ENCODE data around the gene AFG1L.
A peak's percentile ranks its signal among the peaks of the same experiment; 100 is the strongest.
"Not testable (repeated sequence)": the region's sequence is repeated elsewhere in the genome, so short reads cannot be mapped to it uniquely, and the experiment has no call there.

AFG1L gene

GRCh38 chr6:108526739-108527174, 231.9 kb downstream of the AFG1L start:
- DNase-seq, result peak; percentile 35

GRCh38 chr6:108528878-108529277, 234.0 kb downstream of the AFG1L start:
- no peak for DNase-seq

GRCh38 chr6:108531332-108531731, 236.5 kb downstream of the AFG1L start:
- no peak for DNase-seq

DNA sequence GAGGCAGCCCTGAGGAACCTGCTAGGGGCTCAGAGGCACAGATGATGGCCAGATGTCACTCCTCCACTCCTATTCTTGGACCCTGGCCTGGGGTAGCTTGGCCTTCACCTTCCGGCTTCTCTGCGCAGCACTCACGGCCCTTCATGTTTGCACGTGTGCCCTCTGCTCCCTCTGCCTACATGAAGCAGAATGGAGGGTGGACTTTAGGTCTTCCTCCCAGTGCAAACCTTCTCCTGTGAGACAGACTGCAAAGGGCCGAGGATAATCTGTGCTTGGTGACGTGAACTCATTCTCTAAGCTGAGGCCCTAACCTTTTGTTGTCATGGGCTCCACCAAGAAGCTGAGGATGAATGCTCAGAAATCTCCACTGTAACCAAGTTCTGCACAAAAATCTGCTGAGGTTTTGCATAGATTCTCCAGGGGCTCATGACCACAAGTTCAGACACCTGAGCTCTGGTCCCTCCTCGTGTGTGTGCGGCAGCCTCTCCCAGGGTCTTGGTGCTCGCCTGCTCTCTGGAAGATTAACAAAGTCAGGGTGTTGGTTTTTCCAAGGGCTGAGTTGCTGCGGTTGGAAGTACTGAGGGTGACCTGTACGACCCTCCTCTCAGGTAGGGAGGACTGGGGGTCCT, 240.4 kb downstream of the AFG1L start:
- DNase-seq, result no peak

DNA sequence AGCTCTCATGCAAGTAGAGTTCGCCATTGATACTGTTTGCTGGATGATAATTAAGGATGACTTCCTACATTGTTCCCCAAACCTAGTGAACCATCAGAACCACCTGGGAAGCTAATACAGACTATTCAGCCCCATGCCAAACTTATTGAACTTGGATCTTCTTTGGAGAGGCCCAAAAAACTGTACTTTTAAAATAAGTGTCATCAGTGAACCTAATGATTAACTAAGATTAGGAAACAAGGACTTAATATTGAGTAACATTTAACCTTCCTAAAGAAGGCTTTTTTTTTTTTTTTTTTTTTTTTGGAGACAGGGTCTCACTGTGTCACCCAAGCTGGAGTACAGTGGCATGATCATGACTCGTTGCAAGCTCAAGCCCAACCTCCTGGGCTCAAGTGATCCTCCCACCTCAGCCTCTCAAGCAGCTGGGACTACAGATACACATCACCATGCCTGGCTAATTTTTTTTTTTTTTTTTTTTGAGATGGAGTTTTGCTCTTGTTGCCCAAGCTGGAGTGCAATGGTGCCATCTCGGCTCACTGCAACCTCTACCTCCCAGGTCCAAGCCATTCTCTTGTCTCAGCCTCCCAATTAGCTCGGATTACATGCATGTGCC, 241.2 kb downstream of the AFG1L start:
- not testable (repeated sequence) for DNase-seq

DNA sequence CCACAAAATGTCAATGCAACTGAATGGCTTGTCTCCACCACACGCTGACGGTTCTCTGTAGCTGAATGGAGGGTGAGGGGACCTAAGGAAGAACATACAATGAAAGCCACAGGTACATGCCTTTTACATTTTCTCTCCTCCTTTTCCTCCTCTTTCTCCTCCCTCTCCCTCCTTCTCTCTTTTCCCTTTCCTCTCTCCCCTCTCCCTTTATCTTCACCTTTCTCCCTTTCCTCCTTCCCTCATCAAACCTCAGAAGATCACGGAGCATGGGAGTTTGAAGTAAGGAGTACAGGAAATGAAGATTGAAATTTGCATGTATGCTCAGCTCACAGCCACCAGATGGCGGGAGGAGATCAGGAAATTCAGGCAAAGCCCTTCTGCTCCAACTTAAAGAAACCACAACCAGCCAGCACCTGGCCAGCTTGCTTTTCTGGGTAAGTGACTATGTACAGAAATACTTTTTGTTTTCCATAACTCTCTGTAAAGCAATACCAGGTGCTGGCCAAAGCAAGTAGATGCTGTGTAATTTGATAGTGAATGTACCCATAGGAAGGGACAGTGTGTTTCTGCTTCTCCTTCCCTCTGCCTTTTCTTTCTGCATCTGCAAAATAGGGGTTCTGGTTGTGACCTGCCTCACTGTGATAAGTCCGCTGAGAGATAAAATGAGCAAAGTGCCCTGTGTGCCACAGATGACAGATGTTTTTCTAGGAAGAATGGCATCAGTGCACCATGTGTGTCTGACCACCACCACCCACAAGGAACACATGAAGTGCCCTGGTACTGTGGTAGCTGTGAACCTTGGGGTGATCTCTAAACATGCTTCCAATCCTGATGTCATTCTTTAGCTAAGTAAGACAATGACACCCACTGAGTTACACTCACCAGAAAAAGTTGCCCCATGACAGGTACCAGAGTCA, 247.2 kb downstream of the AFG1L start:
- peak; percentile 70 for DNase-seq

DNA sequence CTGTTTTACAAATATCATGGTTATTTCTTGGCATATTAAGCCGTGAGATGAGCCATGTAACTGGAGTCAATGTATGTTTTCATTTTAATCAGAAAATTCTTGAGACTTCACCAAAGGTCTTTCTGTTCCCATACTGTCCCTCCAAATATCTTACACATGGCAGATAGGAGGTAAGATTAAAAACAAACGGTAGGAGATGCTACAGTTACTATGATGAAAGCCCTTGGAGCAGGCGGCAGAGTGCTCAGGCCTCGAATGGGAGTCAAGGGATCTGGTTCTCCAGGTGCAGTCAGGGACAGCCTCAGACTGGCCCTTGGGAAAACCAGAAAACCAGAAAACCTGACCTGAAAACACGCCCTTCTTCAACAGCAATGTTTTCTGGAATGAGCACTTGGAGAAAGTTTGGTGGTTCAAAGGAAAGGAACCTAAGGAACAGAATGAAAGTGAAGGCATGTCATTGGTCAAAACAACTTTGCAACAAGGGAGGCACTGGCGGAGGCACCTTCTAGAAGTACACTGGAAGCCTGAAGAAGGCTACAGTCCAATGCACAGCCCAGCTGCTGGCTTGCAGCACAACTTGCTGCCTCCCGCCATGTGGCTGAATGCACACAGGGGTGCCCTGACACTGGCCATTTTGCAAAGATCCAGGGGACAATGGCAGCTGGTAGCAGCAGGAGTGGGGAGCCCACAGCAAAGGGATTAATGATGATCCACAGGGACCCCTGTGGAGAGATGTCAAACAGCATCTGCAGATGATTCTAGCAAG, 248.5 kb downstream of the AFG1L start:
- DNase-seq, result no peak

DNA sequence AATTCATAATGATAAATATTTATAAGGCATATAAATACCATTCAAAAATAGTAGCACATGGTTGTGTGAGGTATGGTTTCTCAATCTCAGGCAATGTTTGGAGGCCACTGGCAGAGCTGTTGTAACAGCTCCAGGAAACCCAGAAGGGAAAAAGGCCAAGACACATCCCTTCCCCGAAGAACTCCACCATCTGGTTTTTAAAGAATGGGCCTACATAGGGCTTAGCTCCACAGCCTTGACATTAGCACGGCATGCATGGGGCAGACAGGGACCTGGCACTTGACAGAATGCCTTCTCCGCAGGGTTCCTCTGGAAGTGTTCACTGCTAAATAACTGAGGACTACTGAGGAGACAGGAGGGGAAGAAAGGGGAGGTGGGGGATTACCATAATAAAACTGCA, 249.8 kb downstream of the AFG1L start:
- DNase-seq, result no peak

DNA sequence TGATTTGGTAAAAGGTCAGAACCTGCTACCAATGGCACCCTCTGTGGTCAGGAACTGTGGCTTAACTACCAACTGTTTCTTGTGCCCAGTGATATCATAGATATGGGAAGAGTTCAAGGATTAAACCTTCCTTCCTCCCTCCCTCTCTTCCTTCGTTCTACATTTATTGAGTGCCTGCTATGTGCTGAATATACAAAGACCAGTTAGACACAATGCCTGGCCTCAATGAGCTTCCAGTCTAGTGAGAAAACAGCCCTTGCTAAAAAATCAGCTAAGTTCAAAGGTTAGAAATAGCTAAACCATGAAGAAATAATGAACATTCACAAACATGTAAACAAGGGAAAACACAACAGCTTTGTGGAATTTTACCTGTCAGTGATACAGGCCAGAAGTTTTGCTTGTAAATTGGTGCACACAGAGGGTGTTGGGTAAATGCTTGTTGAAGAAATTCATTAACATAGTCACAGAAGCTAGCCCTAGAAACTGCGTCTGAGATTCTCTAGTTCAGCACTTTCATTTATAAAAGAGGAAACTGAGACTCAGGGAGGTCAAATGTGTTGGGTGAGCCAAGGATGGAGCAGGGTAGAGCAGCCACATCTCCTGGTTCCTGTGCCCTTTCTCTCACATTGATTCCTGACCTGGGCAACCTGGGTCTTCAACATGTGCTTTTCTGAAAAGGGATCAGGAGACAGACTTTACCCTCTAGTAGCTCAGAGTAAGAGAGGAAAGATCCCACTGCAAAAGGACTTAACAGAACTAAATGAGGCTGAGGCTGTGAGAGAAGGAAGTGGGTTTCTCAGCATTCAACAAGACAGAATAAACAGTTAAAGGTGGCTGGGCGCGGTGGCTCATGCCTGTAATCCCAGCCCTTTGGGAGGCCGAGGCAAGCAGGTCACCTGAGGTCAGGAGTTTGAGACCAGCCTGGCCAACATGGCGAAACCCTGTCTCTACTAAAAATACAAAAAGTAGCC, 251.5 kb downstream of the AFG1L start:
- DNase-seq, result no peak

DNA sequence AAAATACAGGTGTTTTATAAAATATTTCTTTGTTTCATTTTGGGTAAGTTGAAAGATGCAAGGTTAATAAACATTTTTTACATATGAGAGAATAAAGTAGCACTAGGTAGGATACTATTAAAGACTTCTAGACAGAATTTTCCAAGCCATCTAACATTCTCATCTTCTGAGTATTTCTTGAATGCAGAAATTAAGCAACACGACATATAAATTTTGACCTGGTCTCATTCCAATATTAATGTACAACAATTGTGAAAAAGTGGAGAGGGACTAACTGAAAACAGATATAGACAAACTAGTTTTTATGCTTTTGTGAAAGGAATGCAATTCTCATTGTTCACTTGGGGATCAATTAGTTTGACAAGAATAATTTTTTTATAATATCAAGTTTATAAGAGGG, 254.4 kb downstream of the AFG1L start:
- no peak for DNase-seq

- no peak for DNase-seq
Observed at GRCh38 chr6:108549741-108550140, 254.9 kb downstream of the AFG1L start.

DNA sequence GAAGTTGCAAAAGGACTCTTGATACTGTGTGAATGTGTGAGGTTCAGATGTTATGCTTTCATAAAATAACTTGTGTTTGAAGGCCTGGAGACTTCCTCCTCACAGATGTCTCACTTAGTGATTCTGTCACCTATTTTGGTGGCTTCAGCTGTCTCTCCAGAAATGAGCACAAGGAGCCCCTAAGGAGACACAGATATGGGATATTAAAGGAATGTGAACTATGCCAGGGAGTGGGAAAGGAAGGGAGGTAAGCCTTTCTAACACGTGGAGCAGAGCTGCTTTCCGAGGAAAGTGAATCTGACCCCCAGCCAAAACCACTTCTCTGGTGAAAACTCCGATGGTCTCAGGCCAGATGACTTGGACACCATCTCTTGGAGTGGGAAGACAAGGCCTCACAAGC, 255.4 kb downstream of the AFG1L start:
- DNase-seq, result no peak

GRCh38 chr6:108555399-108556052, 260.7 kb downstream of the AFG1L start:
- DNase-seq, result no peak

GRCh38 chr6:108556250-108556649, 261.4 kb downstream of the AFG1L start:
- DNase-seq, result no peak

DNA sequence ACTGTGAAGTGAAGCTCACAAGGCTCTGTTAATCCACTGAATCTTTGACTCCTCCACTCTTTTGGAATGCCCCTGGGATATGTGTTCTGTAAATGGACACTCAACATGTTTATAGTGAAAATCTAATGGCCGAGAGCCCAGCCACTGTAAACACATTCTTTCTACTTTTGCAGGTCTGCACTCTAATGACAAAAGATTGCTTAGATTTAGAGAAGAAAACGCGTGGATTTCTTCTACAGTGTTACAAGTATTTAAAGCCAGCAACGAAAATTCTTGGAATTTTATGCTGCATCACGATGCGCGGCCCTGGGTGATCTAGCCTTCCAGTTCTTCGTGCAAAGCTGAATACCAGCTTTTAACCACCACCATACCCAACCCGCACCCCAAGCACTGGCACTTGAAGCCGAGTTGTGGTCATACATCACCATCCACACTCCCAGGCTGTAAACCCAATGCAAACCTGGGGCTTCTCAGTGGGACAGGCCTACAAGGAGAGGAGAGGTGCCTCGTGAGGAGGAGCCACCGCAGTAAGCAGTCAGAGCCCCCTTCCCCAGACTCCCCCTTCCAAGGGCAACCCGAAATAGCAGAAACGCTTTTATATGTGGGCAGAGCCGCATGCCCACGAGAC, 262.1 kb downstream of the AFG1L start:
- DNase-seq, result no peak

- DNase-seq, result peak; percentile 67
Observed at GRCh38 chr6:108557494-108558371, 262.9 kb downstream of the AFG1L start.

DNA sequence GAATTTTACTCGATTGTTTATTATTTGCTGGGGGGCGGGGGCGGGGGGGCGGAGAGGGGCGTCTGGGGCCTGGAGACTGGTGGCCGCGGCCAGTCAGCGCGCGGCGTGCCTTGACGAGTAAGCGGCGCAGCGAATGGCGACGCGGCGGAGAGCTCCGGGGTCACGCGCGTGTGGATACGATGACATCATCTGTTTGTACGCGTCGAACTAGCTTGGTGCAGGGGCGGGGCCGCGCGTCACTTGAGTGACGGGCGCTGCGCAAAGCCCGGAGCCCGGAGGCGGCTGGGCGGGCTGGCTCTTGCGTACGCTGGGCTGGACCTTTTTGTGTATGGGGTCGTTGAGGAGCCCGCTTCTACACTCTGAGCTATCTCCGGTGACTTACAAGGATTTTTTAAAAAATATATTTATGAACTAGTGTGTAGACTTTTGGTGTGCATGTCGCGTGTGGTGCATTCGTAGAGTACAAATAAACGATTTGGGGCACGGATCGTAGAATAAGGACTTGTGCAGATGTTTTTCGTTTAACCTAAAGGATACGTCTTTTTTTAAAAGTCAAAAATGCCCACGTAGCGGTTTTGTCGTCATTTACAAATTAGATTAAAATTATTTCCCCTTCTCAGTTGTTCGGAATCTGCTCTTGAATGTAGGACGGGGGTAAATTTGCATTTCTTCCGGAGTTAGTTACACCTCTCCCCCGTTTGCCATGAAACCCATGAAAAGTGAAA, 263.7 kb downstream of the AFG1L start:
- DNase-seq, result peak; percentile 94

GRCh38 chr6:108559097-108559883, 264.4 kb downstream of the AFG1L start:
- peak; percentile 47 for DNase-seq

All from NCI-H1694 treated with DMSO at 0.1 percent for 48 hours (cell line).